Adrenal gland (tissue), 5 donors: ENCODE measurements around the gene CACTIN.

Experiments used
- POLR2A ChIP-seq, 2 donors: fragments of 450-650 bp; IDR thresholded peaks; one replicate each; pipeline ENCODE4 v1.6.1; 2017; ENCODE audit warnings: antibody characterized with exemption in 2 of 2, mild to moderate bottlenecking in 2 of 2, moderate library complexity in 1 of 2
- TF ChIP-seq, protein P1 (sequence below), 6 experiments: fragments of 450-650 bp in 4 of 6; fragments of 200-600 bp in 2 of 6; sonication (generic) in 1 of 6; IDR thresholded peaks; 1 replicate in 5 of 6; 2 replicates in 1 of 6; pipeline versions ENCODE4 v1.5.1 to v1.8.0; 2016 to 2021; ENCODE audit warnings: antibody characterized with exemption in 6 of 6, mild to moderate bottlenecking in 2 of 6, moderate library complexity in 1 of 6
- donor health status: DM: no; HTN: no; CAD: no.

- no peak for TF ChIP-seq POLR2A (IDR thresholded peaks at IDR 0.05)
- TF ChIP-seq, protein P1, sequence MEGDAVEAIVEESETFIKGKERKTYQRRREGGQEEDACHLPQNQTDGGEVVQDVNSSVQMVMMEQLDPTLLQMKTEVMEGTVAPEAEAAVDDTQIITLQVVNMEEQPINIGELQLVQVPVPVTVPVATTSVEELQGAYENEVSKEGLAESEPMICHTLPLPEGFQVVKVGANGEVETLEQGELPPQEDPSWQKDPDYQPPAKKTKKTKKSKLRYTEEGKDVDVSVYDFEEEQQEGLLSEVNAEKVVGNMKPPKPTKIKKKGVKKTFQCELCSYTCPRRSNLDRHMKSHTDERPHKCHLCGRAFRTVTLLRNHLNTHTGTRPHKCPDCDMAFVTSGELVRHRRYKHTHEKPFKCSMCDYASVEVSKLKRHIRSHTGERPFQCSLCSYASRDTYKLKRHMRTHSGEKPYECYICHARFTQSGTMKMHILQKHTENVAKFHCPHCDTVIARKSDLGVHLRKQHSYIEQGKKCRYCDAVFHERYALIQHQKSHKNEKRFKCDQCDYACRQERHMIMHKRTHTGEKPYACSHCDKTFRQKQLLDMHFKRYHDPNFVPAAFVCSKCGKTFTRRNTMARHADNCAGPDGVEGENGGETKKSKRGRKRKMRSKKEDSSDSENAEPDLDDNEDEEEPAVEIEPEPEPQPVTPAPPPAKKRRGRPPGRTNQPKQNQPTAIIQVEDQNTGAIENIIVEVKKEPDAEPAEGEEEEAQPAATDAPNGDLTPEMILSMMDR (IDR thresholded peaks at IDR 0.05): no peak
Measured at GRCh38 chr19:3575949-3576673, 50.5 kb downstream of the CACTIN start.
